Hematopoietic multipotent progenitor cell treated with erythropoietin and hydrocortisone succinate and interleukin-3 and kit ligand, for 15 days (in vitro differentiated cells): ENCODE results near the gene TUBGCP4.
"Not testable (repeated sequence)": the region's sequence is repeated elsewhere in the genome, so short reads cannot be mapped to it uniquely, and the experiment has no call there.

Experiments
- DNase-seq: peaks from one replicate; pipeline ENCODE4 v3.0.0-alpha.2; 2015; ENCODE audit warnings: low spot score

Gene TUBGCP4, protein sequence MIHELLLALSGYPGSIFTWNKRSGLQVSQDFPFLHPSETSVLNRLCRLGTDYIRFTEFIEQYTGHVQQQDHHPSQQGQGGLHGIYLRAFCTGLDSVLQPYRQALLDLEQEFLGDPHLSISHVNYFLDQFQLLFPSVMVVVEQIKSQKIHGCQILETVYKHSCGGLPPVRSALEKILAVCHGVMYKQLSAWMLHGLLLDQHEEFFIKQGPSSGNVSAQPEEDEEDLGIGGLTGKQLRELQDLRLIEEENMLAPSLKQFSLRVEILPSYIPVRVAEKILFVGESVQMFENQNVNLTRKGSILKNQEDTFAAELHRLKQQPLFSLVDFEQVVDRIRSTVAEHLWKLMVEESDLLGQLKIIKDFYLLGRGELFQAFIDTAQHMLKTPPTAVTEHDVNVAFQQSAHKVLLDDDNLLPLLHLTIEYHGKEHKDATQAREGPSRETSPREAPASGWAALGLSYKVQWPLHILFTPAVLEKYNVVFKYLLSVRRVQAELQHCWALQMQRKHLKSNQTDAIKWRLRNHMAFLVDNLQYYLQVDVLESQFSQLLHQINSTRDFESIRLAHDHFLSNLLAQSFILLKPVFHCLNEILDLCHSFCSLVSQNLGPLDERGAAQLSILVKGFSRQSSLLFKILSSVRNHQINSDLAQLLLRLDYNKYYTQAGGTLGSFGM

DNA sequence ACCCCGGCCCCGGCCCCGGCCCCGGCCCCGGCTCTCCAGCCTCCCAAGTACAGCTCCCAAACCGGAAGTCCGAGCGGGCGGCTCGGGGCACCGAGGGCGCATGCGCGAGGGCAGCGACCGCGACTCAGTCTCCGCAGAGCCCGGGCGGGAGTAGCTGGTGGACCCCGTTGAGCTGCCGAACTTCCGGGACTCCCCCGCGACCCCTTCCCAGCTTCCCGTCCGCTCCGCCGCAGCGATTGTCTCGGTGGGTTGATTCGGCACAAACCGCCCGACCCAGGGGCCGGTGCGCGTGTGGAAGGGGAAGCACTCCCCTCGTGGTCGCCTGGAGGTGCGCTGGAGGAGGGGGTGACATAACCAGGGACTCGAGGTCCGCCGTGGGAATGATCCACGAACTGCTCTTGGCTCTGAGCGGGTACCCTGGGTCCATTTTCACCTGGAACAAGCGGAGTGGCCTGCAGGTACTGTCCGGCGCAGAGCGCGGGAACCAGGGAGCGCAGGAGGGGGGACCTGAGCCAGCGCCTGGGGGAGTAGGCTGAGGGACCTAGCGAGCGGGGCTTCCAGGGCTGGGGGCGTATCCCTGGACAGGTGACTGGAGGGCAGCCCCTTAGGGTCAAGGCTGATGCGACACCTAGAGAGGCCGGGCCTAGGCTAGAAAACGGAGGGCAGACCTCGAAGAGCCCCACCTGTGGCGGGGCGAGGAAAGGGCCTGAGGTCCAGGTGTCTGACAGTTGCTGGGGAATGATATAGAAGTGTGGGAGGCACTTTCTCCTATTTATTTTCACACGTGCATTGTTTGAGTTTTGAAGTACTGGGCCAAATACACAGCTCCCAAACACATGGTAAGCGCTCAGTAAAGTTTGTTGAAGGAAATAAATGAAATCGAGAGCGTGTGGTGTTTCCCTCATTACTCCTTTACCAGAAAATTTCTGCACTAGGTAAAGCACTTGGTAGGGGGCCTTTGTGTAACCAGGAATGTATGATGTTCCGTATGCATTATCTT is at the start of gene TUBGCP4, which contains the start of gene ZSCAN29:
Gene TUBGCP4, plus strand, starts transcription at position 127 of the 1,000 bp plus-strand sequence. Its CDS starts 254 bp downstream, at position 381.
Gene ZSCAN29, minus strand, starts transcription at position 69 of the 1,000 bp plus-strand sequence. CDS start 1,130 bp downstream, outside the sequence.
- peak; percentile 84 for DNase-seq

DNA sequence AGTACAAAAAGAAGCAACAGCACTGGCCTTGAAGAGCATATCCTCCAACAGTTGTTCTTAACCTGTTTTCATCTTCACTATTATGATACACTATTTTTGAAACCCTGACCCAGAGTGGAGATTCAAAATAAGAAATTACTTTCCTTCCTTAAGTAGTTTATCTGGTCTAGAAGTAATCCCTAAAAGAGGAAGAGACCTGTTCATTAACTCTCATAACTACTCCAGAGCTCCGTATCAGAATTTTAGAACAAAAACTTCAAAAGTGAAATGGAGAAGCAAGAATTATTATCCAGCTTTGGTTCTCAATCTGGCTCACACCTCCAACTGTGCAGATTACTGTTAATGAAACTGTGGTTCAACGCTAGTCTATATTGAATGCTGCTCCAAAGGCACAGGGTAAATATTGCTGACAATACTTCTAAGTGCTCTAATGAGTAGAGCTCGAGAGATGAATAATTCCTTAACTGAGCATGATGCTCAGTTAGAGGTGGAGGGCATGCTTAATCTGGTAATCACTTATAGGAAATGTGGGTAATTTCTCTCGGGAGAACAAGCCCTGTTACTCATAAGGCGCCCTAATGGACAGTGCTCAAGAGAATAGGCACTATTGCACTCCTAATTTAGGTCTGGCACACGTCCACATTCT is 45.7 kb upstream of the TUBGCP4 start:
- DNase-seq, result no peak

DNA sequence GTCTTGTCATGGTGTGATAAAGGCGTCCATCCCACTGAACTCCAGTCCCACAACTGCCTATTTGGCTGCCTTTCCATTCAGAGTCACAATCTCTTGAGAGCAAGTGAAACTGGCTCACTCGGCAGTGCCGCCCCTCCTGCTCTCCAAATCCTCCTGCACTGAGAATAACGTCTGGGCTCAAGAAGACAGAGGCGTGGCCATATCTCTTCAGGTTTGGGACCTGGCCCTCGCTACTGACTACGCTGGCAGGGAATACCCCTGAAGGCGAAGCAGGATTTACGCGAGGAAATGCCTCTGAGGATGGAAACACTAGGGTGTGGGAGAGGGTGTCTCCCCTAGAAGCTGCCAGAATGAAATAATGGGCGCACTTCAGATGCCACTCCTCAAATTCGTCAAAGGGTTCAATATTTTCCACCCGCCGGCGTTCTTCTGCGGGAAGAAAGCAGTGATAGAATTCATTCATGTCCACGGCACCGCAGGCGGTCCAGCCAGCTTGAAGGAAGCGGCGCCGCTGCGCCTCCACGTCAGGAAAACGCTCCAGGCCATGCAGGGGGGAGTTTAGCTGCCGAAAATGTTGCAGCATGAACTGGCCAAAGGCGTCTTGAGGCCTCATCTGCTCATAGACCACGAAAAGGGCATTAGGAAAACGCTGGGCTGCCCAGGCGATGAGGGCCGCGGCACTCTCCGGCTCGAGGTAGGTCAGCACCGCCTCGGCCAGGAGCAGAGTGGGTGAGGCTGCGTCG is 41.5 kb upstream of the TUBGCP4 start:
- DNase-seq, result peak; percentile 48

DNA sequence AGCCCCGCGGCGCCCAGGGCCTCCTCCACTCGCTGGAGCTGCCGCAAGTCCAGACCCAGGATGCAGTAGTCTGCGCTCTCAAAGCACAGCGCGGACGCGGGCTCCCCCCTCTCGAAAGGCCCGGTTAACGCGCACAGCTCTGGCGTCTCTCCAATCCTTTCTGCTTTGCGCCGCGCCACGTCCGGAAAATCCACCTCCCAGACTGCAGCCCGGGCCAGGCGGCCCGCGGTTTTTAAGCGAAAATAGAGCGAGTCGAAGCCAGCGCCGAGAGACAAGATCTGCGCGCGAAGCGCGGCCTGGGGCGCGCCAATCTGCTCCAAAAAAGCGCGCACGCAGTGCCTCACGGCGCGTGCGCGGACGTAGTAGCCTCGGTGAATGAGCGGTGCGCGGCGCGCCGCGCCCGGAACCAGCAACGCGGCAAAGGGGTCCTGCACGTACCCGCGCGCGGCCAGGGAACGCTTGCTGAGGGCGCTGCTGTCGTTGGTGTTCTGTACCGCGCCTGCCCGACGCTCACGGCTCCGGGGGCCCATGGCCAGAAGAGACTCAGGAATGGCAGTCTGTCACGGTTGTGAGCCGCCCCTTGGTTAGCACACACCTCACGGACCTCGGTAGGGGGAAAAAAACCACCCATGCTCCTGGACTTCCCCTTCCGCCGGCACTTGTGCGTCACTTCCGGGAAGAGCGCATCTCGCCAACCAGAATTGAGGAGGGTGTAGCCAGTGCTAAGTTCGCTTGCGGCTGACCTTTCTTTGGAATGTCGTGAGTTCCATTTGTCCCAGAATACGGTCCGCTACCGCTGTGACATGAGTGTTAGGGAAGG is 40.7 kb upstream of the TUBGCP4 start, which contains the start of gene LCMT2:
Gene LCMT2, minus strand, starts transcription at position 614 of the 820 bp plus-strand sequence. Its CDS starts 84 bp downstream, at position 530.
- peak; percentile 94 for DNase-seq

DNA sequence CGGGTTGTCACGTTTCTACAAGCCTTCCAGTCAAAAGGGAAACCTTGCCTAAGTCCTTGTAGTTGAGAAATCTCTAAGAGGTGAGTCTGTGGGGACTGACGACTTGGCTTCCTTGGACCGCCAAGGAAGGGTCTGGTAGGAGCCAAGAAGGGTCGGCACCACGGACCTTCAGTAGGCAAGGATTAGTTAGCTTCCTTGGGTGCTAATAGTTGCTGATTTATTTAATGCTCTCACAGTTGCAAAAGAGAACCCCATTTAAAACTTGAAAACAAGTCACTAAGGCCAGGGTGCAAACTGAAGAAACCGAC is 40.2 kb upstream of the TUBGCP4 start:
- DNase-seq, result no peak

DNA sequence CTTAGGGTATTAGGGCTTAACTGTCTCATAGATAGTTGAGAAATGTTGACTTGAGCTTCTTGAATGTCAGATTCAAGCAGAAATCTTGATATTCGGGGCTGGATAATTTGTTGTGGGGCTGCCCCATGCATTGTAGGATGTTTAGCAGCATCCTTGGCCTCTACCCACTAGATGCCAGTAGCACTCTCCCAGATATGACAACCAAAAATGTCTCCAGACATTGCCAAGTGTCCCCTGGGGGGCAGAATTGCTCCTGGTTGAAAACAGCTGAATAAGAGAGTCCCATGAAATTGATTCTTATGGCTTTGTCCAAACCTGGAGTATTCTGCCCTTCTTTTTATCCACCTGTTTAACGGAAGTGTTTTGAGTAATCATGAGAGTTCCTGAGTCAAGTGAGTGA is 24.6 kb upstream of the TUBGCP4 start:
- no peak for DNase-seq

DNA sequence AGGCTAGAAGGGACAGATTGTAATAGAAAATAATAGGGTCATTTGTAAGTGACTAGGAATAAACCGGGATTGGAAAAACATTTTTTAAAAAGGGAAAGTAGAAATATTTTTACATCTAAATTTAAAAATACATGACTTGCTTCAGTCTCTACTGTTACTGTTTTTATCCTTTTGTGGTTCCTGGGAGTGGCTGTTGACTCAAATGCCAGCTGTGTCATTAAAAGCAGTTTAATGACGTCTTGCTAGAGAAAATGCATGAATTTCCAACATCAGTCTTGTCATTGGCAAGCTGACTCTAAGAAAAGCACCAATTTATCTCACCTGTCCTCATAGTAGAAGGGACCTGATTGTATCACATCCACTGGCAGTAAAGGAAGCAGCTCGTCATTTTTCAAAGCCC is 23.8 kb upstream of the TUBGCP4 start:
- DNase-seq, result no peak

DNA sequence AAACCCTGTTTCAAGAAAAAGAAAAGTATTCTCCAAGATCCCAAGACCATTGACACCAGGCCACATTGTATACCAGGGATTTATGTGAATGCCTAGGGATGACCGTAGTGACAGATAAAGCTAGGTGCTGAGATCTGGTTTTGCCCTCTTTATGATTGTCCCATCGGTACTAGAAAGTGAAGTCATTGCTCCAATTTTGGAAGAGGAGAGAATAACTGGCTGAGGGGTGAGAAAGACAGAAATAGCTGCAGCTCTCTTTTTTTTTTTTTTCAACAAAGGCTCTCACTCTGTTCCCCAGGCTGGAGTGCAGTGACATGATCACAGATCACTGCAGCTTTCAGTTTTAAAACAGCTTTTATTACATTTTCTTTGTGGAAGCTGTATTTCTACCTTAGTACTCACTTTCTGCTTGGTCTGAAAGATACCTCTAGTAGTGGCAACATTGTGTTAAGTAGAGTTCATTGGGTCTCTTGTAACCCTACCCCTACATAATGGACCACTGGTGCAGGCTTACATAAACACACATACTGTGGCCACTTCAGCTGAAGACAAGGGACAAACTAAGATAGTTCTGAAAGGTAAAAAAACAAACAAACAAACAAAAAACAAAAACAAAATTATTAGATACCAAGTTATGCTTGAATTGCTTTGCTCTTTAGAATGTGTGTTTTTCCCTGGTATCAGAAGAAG is 18.1 kb upstream of the TUBGCP4 start:
- DNase-seq, result no peak

DNA sequence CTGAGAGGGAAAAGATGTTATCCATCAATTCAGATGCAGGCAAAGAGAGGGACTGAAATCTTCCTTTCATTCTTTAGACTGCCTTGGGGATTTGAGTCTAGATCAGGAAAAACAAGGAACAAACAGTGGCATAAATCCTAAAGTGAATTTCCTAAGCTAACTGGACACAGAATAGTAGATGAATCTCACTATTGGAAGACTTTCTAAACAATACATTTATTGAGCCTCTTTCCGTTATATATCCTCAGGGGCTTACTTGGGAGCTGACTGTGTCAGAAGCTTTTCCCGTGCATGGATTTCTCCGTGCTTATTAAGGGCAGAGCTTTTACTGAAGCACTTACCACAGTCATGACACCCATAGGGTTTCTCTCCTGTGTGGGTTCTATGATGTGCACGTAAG is 10.1 kb upstream of the TUBGCP4 start:
- no peak for DNase-seq

DNA sequence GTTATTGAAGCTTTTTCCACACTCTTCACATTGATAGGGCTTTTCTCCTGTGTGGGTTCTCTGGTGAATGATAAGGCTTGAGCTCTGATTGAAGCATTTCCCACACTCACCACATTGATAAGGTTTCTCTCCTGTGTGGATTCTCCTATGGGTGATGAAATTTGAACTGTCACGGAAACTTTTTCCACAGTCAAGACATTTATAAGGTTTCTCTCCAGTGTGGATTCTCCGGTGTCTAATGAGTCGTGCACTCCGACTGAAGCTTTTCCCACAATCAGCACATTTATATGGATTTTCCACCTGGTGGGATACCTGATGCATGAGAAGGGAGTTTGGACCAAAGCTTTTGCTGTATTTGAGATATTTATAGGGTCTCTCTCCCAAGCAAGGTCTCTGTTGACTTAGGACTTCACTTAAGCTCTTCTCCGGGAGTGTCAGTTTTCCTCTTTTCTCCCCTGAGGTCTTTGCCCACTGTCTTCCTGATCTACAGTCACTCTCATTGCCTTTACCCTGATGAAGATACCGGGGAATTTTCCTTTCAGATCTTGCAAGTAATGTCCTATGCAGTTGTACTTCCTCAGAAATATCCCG is 9.5 kb upstream of the TUBGCP4 start:
- DNase-seq, result no peak

DNA sequence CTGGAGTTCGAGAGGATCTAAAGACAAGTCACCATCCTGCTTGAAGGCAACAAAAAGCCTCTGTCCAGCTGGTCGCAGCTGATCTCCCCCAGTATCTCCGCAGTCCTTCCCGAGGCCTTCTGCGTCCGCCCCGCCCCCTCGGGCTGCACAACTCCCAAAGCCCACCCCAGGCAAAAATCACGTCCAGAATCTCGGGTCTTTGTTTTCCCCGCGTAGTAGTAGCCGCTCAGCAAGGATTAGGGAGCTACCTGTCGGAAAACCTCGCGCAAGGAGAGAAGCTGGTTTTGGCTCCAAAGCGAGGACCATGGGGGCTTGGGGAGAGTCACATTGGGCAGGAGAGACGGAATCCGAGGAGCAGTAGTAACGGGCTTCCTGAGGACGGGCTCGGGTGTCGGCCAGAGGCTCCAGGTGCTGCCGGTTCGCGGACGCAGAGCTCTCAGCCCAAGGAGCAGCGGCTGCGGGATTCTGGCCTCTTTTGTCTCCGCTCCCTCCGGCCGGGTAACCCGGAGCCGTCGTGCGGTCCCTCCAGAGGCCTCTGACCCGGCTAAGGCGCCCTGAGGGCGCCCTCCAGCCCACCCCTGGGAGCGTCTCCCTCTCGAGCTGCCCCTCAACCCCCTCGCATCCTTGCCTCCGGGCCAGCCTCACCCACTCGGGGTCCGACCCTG is 459 bp upstream of the TUBGCP4 start:
- DNase-seq, result no peak

DNA sequence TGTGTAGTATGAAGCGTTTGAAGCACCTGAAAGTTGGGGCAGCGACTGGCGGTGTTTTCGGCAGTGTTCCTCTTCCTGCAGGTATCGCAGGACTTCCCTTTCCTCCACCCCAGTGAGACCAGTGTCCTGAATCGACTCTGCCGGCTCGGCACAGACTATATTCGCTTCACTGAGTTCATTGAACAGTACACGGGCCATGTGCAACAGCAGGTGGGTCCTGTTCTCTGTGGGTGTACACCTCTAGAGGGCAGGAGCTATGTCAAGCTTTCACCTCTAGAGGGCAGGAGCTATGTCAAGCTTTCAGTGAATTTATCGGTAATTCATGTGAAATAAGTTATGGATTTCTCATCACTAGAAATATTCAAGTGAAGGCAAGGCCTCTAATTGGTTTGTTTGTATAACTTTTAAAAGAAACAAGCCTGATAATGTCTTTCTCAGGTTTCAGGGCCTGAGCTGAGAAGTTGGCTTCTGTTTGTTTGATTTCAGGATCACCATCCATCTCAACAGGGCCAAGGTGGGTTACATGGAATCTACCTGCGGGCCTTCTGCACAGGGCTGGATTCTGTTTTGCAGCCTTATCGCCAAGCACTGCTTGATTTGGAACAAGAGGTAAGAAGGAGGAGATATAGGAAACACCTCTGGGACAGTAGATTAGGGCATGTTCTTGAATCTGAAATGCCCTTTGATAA is 5.3 kb downstream of the TUBGCP4 start:
- peak; percentile 66 for DNase-seq

DNA sequence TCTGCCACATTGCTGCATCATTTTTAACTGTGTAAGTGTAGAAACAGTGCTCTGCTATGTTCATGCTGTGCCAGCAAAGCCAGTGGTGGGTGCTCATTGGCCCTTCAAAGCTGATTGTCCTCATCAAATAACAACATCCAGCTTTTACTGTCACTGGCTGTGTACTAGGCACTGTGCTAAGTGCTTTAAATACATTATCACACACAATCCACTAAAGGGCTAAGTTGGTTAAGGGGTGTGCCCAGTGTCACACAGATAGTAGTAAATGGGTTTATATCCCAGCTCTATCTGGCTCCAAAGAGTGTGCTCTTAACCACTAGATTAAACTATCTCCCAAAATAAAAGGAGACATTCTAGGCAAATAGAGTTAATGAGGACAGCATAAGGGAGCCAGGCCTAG is 7.7 kb downstream of the TUBGCP4 start:
- DNase-seq, result peak; percentile 29

DNA sequence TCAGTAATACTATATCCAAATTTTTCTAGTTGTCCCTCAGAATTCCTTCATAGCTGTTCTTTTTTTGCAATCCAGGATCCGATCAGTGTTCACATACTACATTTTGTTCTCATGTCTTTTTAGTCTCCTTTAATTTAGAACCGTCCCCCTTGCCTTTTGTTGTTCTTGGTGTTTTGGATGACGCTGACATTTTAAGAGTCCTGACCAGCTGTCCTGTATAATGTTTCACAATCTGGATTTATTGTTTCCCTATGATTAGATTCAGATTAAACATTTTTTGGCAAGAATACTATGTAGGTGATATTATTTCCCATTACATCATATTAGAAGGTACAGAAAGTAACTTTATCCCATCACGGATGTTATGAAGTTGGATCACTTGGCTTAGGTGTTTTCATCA is 11.4 kb downstream of the TUBGCP4 start:
- DNase-seq, result no peak

DNA sequence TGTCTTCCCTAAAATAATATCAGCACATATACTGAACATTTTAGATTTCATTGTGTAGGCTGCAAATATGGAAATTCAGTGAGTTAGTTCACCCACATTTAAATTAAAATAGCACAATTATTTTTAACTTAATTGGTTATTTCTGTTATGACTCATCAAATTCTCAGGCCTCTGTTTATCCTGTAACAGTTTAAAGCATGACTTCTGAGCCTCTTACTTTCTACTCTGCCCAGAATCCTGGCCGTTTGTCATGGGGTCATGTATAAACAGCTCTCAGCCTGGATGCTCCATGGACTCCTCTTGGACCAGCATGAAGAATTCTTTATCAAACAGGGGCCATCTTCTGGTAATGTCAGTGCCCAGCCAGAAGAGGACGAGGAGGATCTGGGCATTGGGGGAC is 12.2 kb downstream of the TUBGCP4 start:
- no peak for DNase-seq

DNA sequence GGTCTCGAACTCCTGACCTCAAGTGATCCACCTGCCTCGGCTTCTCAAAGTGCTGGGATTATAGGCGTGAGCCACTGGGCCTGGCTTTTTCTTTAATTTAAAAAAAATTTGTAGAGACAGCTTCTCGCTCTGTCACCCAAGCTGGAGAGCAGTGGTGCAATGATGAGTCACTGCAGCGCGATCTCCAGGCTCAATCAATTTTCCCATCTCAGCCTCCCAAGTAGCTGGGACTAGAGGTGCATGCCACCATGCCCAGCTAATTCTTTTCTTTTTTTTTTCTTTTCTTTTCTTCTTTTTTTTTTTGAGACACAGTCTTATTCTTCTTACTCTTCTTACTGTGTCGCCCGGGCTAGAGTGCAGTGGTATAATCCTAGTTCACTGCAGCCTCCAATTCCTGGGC is 19.8 kb downstream of the TUBGCP4 start:
- DNase-seq, result no peak

DNA sequence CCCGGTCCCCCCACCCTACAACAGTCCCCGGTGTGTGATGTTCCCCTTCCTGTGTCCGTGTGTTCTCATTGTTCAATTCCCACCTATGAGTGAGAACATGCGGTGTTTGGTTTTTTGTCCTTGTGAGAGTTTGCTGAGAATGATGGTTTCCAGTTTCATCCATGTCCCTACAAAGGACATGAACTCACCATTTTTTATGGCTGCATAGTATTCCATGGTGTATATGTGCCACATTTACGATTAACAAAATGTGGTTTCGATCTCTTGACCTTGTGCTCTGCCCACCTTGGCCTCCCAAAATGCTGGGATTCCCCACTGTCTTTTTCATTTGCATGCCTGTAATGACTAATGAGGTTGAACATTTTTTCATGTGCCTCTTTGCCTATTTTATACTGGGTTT is 22.7 kb downstream of the TUBGCP4 start:
- DNase-seq, result not testable (repeated sequence)

DNA sequence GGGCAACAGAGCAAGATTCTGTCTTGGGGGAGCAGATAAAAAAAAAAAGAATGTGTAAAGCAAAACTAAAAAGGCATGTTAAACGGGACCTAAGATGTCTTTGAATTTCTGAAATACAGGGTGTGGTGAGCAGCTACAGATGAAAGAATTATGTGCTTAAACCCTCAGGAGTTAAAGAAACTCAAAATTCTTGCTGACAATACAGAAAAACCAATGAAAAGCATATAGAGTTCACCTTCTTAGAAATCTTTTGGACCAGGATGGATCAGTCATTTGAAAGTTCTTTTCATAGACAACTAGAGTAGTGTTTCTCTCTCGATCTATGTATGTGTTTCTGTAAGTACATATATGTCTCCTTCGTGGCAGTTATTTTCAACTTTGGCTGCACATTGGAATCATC is 31.4 kb downstream of the TUBGCP4 start:
- DNase-seq, result no peak
